Liver (tissue), 9 donors: ENCODE measurements around the gene CNTN5. TPM values are rescaled to one million over a fixed set of nuclear protein-coding genes. Genes with fewer than 3 reads are reported as not detected.

Experiments used
- DNase-seq: peaks from one replicate; pipeline ENCODE4 v3.0.0-alpha.2; 2017; ENCODE audit warnings: low spot score
- H3K27ac ChIP-seq, 2 donors: one replicate each; pipeline ENCODE4 v1.7.0; 2013; ENCODE audit warnings: inconsistent platforms in 2 of 2, low read length in 2 of 2, control low read depth in 1 of 2, low read depth in 1 of 2, mild to moderate bottlenecking in 1 of 2
- H3K27me3 ChIP-seq, 4 donors: one replicate each; pipeline versions ENCODE4 v1.6.1 to v1.7.0; 2013; ENCODE audit warnings: low read length in 3 of 4, inconsistent platforms in 1 of 4, mild to moderate bottlenecking in 1 of 4, moderate library complexity in 1 of 4; ENCODE audit not compliant: control insufficient read depth in 4 of 4, insufficient read depth in 4 of 4
- H3K36me3 ChIP-seq, 4 donors: one replicate each; pipeline versions ENCODE4 v1.6.1 to v1.7.0; 2013; ENCODE audit warnings: low read length in 3 of 4, mild to moderate bottlenecking in 3 of 4, low read depth in 1 of 4, moderate library complexity in 1 of 4; ENCODE audit not compliant: control insufficient read depth in 4 of 4, insufficient read depth in 3 of 4
- H3K4me1 ChIP-seq, 4 donors: one replicate each; pipeline versions ENCODE4 v1.6.1 to v1.7.0; 2013; ENCODE audit warnings: low read length in 3 of 4, mild to moderate bottlenecking in 3 of 4, moderate library complexity in 1 of 4; ENCODE audit not compliant: control insufficient read depth in 4 of 4, insufficient read depth in 4 of 4
- H3K4me3 ChIP-seq, 3 donors: one replicate each; pipeline versions ENCODE4 v1.6.1 to v1.7.0; 2013; ENCODE audit warnings: low read length in 3 of 3, control low read depth in 1 of 3, low read depth in 1 of 3, mild to moderate bottlenecking in 1 of 3
- H3K9ac ChIP-seq, 2 donors: one replicate each; pipeline ENCODE4 v1.7.0; 2013; ENCODE audit warnings: low read length in 2 of 2, mild to moderate bottlenecking in 2 of 2, moderate library complexity in 2 of 2, control low read depth in 1 of 2, low read depth in 1 of 2
- H3K9me3 ChIP-seq, 4 donors: one replicate each; pipeline versions ENCODE4 v1.6.1 to v1.7.0; 2013; ENCODE audit warnings: low read length in 3 of 4; ENCODE audit not compliant: control insufficient read depth in 4 of 4
- ATF3 ChIP-seq: IDR thresholded peaks from 2 replicates; pipeline ENCODE4 v1.6.1; 2016; ENCODE audit warnings: antibody characterized with exemption
- EGR1 ChIP-seq, 2 donors: IDR thresholded peaks; 2 replicates each; pipeline ENCODE4 v1.6.1; 2016 to 2018; ENCODE audit warnings: antibody characterized with exemption in 2 of 2, low read depth in 2 of 2
- FOXA1 ChIP-seq: IDR thresholded peaks from 2 replicates; pipeline ENCODE4 v1.6.1; 2016; ENCODE audit warnings: antibody characterized with exemption
- GABPA ChIP-seq, 2 donors: IDR thresholded peaks in 1 of 2; conservative IDR thresholded peaks in 1 of 2; 2 replicates each; pipeline ENCODE4 v1.6.1; 2016; ENCODE audit warnings: antibody characterized with exemption in 2 of 2, mild to moderate bottlenecking in 1 of 2, moderate library complexity in 1 of 2
- HNF4A ChIP-seq, 2 donors: conservative IDR thresholded peaks; 2 replicates each; pipeline ENCODE4 v1.6.1; 2016; ENCODE audit warnings: antibody characterized with exemption in 2 of 2, mild to moderate bottlenecking in 2 of 2
- HNF4G ChIP-seq: IDR thresholded peaks from 2 replicates; pipeline ENCODE4 v1.6.1; 2016; ENCODE audit warnings: antibody characterized with exemption
- JUND ChIP-seq, 2 donors: IDR thresholded peaks; 2 replicates each; pipeline ENCODE4 v1.6.1; 2016; ENCODE audit warnings: antibody characterized with exemption in 2 of 2
- MAX ChIP-seq: IDR thresholded peaks from 2 replicates; pipeline ENCODE4 v1.6.1; 2016; ENCODE audit warnings: antibody characterized with exemption
- NR2F2 ChIP-seq: IDR thresholded peaks from 2 replicates; pipeline ENCODE4 v1.6.1; 2016; ENCODE audit warnings: antibody characterized with exemption
- REST ChIP-seq: IDR thresholded peaks from 2 replicates; pipeline ENCODE4 v1.6.1; 2016; ENCODE audit warnings: antibody characterized with exemption, mild to moderate bottlenecking
- RXRA ChIP-seq, 2 donors: IDR thresholded peaks; 2 replicates each; pipeline ENCODE4 v1.6.1; 2017 to 2018; ENCODE audit warnings: antibody characterized with exemption in 2 of 2, mild to moderate bottlenecking in 1 of 2
- SP1 ChIP-seq: IDR thresholded peaks from 2 replicates; pipeline ENCODE4 v1.6.1; 2018; ENCODE audit warnings: antibody characterized with exemption, mild to moderate bottlenecking
- TAF1 ChIP-seq: conservative IDR thresholded peaks from 2 replicates; pipeline ENCODE4 v1.6.1; 2016; ENCODE audit warnings: antibody characterized with exemption, mild to moderate bottlenecking
- YY1 ChIP-seq: IDR thresholded peaks from 2 replicates; pipeline ENCODE4 v1.6.1; 2016; ENCODE audit warnings: antibody characterized with exemption, mild to moderate bottlenecking
- ZBTB33 ChIP-seq: IDR thresholded peaks from 2 replicates; pipeline ENCODE4 v1.6.1; 2016; ENCODE audit warnings: antibody characterized with exemption
- WGBS: extraction: QIAGEN DNeasy Blood & Tissue Kit; methylation state at CpG from one replicate; pipeline ENCODE4 v1.1.7; 2013; 5-methylcytosine and 5-hydroxymethylcytosine counted together
- polyA plus RNA-seq, 2 donors: library from polyadenylated mRNA; stranded (reverse) in 1 of 2; unstranded in 1 of 2; fragments of 200-250 nt in 1 of 2; fragments of >200 nt in 1 of 2; fragmentation: Nextera tagmentation in 1 of 2; extraction: Ambion mirVana in 1 of 2; gene quantifications; one replicate each; pipeline versions ENCODE4 v1.2.1 to v1.2.3, GENCODE V29; 2013 to 2015
- total RNA-seq, 2 donors: library from RNA; depleted of rRNA; stranded (reverse); fragments of >200 nt; gene quantifications; one replicate each; pipeline ENCODE4 v1.2.3, GENCODE V29; 2014
- TF ChIP-seq, protein P1 (sequence below): fragments of 150-350 bp; IDR thresholded peaks from 2 replicates; pipeline ENCODE4 v1.5.1; 2017; ENCODE audit warnings: improper control_type of control experiment, low read depth, low read length; ENCODE audit not compliant: missing input control
- donor health status: healthy.
- donor health status: healthy.
- donor health status: healthy.
- donor health status: healthy.
- donor health status: healthy.

The CNTN5 gene
- total and polyA plus RNA-seq, 4 donors: 0.01 to 0.08 (median 0.04) TPM

DNA sequence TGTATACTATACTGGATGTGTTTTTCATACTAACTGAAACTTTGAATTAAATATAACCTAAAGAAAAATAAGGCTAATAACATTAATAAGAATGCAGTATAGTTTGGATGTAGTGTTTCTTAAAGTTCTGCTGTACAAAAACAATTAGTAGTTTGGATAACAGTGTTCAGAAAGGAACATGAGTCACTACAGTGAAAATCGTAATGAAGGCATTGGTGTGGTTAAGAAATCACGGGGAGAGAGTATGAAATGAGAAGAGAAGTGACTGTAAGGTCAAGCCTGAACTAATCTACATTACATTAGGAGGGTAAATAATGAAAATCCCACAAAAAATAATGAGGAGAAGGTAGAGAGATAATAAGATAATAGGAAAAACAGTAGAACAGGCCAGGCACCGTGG, 939.8 kb downstream of the CNTN5 start:
- Histone ChIP-seq H3K4me3 (no peak overlapping the region), H3K36me3 (no peaks in the 10 kb centered on the region), H3K4me1 (no peaks in the 10 kb centered on the region), H3K27me3 (no peaks in the 10 kb centered on the region), H3K27ac (no peak overlapping the region), H3K9me3 (no peaks in the 10 kb centered on the region), H3K9ac (no peak overlapping the region)
- TF ChIP-seq HNF4A (conservative IDR thresholded peaks at IDR 0.05) (no peak), SP1 (no peak), JUND (IDR thresholded peaks at IDR 0.05) (no peak), NR2F2 (no peak), ATF3 (no peak), HNF4G (no peak), GABPA (IDR thresholded peaks at IDR 0.05 in 1 of 2, conservative IDR thresholded peaks at IDR 0.05 in 1 of 2) (no peak), RXRA (IDR thresholded peaks at IDR 0.05) (no peak)
- TF ChIP-seq, protein P1, sequence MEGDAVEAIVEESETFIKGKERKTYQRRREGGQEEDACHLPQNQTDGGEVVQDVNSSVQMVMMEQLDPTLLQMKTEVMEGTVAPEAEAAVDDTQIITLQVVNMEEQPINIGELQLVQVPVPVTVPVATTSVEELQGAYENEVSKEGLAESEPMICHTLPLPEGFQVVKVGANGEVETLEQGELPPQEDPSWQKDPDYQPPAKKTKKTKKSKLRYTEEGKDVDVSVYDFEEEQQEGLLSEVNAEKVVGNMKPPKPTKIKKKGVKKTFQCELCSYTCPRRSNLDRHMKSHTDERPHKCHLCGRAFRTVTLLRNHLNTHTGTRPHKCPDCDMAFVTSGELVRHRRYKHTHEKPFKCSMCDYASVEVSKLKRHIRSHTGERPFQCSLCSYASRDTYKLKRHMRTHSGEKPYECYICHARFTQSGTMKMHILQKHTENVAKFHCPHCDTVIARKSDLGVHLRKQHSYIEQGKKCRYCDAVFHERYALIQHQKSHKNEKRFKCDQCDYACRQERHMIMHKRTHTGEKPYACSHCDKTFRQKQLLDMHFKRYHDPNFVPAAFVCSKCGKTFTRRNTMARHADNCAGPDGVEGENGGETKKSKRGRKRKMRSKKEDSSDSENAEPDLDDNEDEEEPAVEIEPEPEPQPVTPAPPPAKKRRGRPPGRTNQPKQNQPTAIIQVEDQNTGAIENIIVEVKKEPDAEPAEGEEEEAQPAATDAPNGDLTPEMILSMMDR: no peak
- WGBS: 62% methylated on average over 3 of the region's 3 CpGs
- DNase-seq: no peak

GRCh38 chr11:99968336-99968735, 947.6 kb downstream of the CNTN5 start:
- Histone ChIP-seq H3K9ac (no peak overlapping the region), H3K4me1 (no peaks in the 10 kb centered on the region), H3K27ac (no peak overlapping the region), H3K9me3 (no peaks in the 10 kb centered on the region), H3K27me3 (no peaks in the 10 kb centered on the region), H3K4me3 (no peak overlapping the region), H3K36me3 (no peaks in the 10 kb centered on the region)
- WGBS: 57% methylated on average over 1 of the region's 1 CpG
- TF ChIP-seq JUND (IDR thresholded peaks at IDR 0.05) (no peak), GABPA (IDR thresholded peaks at IDR 0.05 in 1 of 2, conservative IDR thresholded peaks at IDR 0.05 in 1 of 2) (no peak), HNF4G (no peak), REST (no peak), ATF3 (no peak), HNF4A (conservative IDR thresholded peaks at IDR 0.05) (no peak), MAX (no peak), YY1 (no peak), EGR1 (IDR thresholded peaks at IDR 0.05; ENCODE audit: low read depth in 2 of 2) (no peak), ZBTB33 (no peak), SP1 (no peak), RXRA (IDR thresholded peaks at IDR 0.05) (no peak), FOXA1 (no peak), NR2F2 (no peak), TAF1 (no peak)
- no peak for DNase-seq
